Heart right ventricle (tissue), 16 donors: Measurements from ENCODE around the gene TBCE. TPM values are rescaled to one million over a fixed set of nuclear protein-coding genes. Genes with fewer than 3 reads are reported as not detected.
"Not testable (repeated sequence)": the region's sequence is repeated elsewhere in the genome, so short reads cannot be mapped to it uniquely, and the experiment has no call there.

Experiments used
- ATAC-seq, 8 donors: fragments of 200-7000 bp; cut with Tn5 transposase; one replicate each; pipeline ENCODE4 v1.9.1; 2020; ENCODE audit warnings: mild to moderate bottlenecking in 8 of 8, moderate library complexity in 8 of 8, moderate number of reproducible peaks in 1 of 8
- DNase-seq, 2 donors: peaks; one replicate each; pipeline ENCODE4 v3.0.0-alpha.2; 2020
- H3K27ac ChIP-seq, 10 donors: fragments of 200-600 bp; sonication (generic) in 2 of 10; one replicate each; pipeline versions ENCODE4 v1.5.0 to v1.8.0; 2020 to 2022; ENCODE audit warnings: mild to moderate bottlenecking in 3 of 10
- H3K27me3 ChIP-seq, 7 donors: fragments of 200-600 bp; one replicate each; pipeline ENCODE4 v1.8.0; 2021 to 2022; ENCODE audit warnings: mild to moderate bottlenecking in 2 of 7
- H3K36me3 ChIP-seq, 9 donors: fragments of 200-600 bp; sonication (generic) in 1 of 9; one replicate each; pipeline versions ENCODE4 v1.5.0 to v1.8.0; 2020 to 2022; ENCODE audit warnings: mild to moderate bottlenecking in 2 of 9
- H3K4me1 ChIP-seq, 9 donors: fragments of 200-600 bp; sonication (generic) in 1 of 9; one replicate each; pipeline versions ENCODE4 v1.5.0 to v1.8.0; 2020 to 2022; ENCODE audit warnings: mild to moderate bottlenecking in 4 of 9
- H3K4me3 ChIP-seq, 10 donors: fragments of 200-600 bp; sonication (generic) in 2 of 10; one replicate each; pipeline versions ENCODE4 v1.5.0 to v1.8.0; 2020 to 2022; ENCODE audit warnings: mild to moderate bottlenecking in 7 of 10, moderate library complexity in 2 of 10
- H3K9me3 ChIP-seq, 11 donors: fragments of 200-600 bp in 10 of 11; sonication (generic) in 2 of 11; one replicate each; pipeline versions ENCODE4 v1.5.0 to v1.8.0; 2013 to 2022; ENCODE audit warnings: mild to moderate bottlenecking in 2 of 11, control low read depth in 1 of 11, moderate library complexity in 1 of 11
- CTCF ChIP-seq, 9 donors: fragments of 200-600 bp; sonication (generic) in 2 of 9; IDR thresholded peaks; one replicate each; pipeline versions ENCODE4 v1.5.0 to v1.8.0; 2021 to 2022; ENCODE audit warnings: antibody characterized with exemption in 9 of 9, mild to moderate bottlenecking in 5 of 9, moderate library complexity in 1 of 9
- WGBS, 2 donors: extraction: QIAGEN DNeasy Blood & Tissue Kit; methylation state at CpG; one replicate each; pipeline ENCODE4 v1.1.7; 2013; ENCODE audit warnings: inconsistent platforms in 1 of 2; 5-methylcytosine and 5-hydroxymethylcytosine counted together
- intact Hi-C, 10 donors: fragments of 100-400 bp; cut with DNase I; formaldehyde crosslinking; loops; one replicate each; pipeline versions ENCODE4 v1.11.1 to v1.14.2; 2022
- polyA plus RNA-seq, 2 donors: library from polyadenylated mRNA; stranded (reverse); fragments of 200-250 nt; gene quantifications; one replicate each; pipeline ENCODE4 v1.2.3, GENCODE V29; 2013
- total RNA-seq, 10 donors: library from RNA; stranded (reverse); fragmentation: NEBNext Ultra II Directional in 3 of 10; extraction: Animal tissue kit (Norgen Biotek cat#: 25700) in 3 of 10; gene quantifications; one replicate each; pipeline versions ENCODE4 v1.2.1 to v1.2.4, GENCODE V29; 2021 to 2023
- donor health status: Arrhythmogenic right ventricular cardiomyopathy.
- donor health status: ischemic (EF 13 %, LVEDD 7.1; RV severe dilation, severe dysfunction).
- donor health status: healthy with polysubstance abuse.
- donor health status: DM: no; HTN: yes; CAD: no.
- donor health status: DM: no; HTN: no; CAD: no.
- donor health status: ischemic (EF 25% LVEDD 6.9; RV normal size, moderate dysfunction).
- donor health status: ischemic (EF 25% LVEDD 5.7; RV mildly dilated, moderate dysfunction).
- donor health status: healthy.
- donor health status: DM: yes; HTN: yes; CAD: no.
- donor health status: Ischemic cardiomyopathy.
- donor health status: ischemic (EF 35%, LVEDD 5.7; RV mildly dilated, moderate dysfunction).
- donor health status: nonischemic (EF 11% LVEDD 7.7; RV severe dilation, severe dysfunction).
- donor health status: DM: yes; HTN: yes; CAD: no.
- donor health status: PGD.
- donor health status: ischemic (EF 29% LVEDD 5.4; RV normal size, mild dysfunction).
- donor health status: nonischemic (EF 23%, LVEDD 6.1; RV moderate dilation, normal function).

TBCE gene
- total and polyA plus RNA-seq, 12 donors, result 9.0 to 42.9 (median 20.0) TPM

DNA sequence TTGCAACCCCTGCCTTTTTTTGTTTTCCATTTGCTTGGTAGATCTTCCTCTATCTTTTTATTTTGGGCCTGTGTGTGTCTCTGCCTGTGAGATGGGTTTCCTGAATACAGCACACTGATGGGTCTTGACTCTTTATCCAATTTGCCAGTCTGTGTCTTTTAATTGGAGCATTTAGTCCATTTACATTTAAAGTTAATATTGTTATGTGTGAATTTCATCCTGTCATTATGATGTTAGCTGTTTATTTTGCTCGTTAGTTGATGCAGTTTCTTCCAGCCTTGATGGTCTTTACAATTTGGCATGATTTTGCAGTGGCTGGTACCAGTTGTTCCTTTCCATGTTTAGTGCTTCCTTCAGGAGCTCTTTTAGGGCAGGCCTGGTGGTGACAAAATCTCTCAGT, 18.4 kb downstream of the TBCE start:
- H3K27ac ChIP-seq, H3K27me3 ChIP-seq, DNase-seq, H3K4me3 ChIP-seq, H3K4me1 ChIP-seq, intact Hi-C loops, ATAC-seq: not testable (repeated sequence)
- peaks cover 0 to 12% (median 0%) of the 10 kb centered on the region in 9 donors for H3K36me3 ChIP-seq
- WGBS, 2 donors, result 94 to 98% methylated on average over 1 of the region's 1 CpG
- peaks cover 0 to 24% (median 4%) of the 10 kb centered on the region in 11 donors for H3K9me3 ChIP-seq

GRCh38 chr1:235391874-235392273, 24.6 kb downstream of the TBCE start:
- no peak for TF ChIP-seq CTCF (IDR thresholded peaks at IDR 0.05)
- H3K4me1 ChIP-seq, result no peaks in the 10 kb centered on the region
- ATAC-seq, result no peak
- 97% methylated on average over 4 of the region's 4 CpGs for WGBS, 2 donors
- peaks cover 0 to 12% (median 4%) of the 10 kb centered on the region in 11 donors for H3K9me3 ChIP-seq
- intact Hi-C loops, result no loop called here
- H3K36me3 ChIP-seq, result peaks cover 0 to 4% (median 0%) of the 10 kb centered on the region in 9 donors
- H3K4me3 ChIP-seq, result no peak overlapping the region
- H3K27me3 ChIP-seq, result no peaks in the 10 kb centered on the region
- no peak for DNase-seq
- no peak overlapping the region for H3K27ac ChIP-seq

- Histone ChIP-seq H3K4me1 (peaks cover 0 to 6% (median 0%) of the 10 kb centered on the region in 9 donors), H3K36me3 (peaks cover 0 to 13% (median 0%) of the 10 kb centered on the region in 9 donors), H3K9me3 (no peaks in the 10 kb centered on the region), H3K4me3 (no peak overlapping the region), H3K27ac (no peak overlapping the region), H3K27me3 (no peaks in the 10 kb centered on the region)
- no peak for TF ChIP-seq CTCF (IDR thresholded peaks at IDR 0.05)
- ATAC-seq, result no peak
- WGBS, 2 donors, result 86 to 89% methylated on average over 2 of the region's 2 CpGs
- no peak for DNase-seq
- intact Hi-C loops, result no loop called here
Observed at GRCh38 chr1:235397733-235398132, 30.5 kb downstream of the TBCE start.

GRCh38 chr1:235399661-235400060, 32.4 kb downstream of the TBCE start:
- WGBS, 2 donors, result 68 to 70% methylated on average over 6 of the region's 6 CpGs
- DNase-seq, result no peak
- intact Hi-C loops, result loop anchor here in 2 of 10 donors (10.0 kb wide), 1 partner anchor 55 kb away; no protein-coding TSS in a partner anchor

More at GRCh38 chr1:235399661-235400060, 32.4 kb downstream of the TBCE start:
- Histone ChIP-seq H3K27ac (no peak overlapping the region), H3K27me3 (no peaks in the 10 kb centered on the region), H3K9me3 (no peaks in the 10 kb centered on the region), H3K36me3 (peaks cover 0 to 24% (median 0%) of the 10 kb centered on the region in 9 donors), H3K4me3 (no peak overlapping the region), H3K4me1 (peaks cover 0 to 6% (median 0%) of the 10 kb centered on the region in 9 donors)
- no peak for ATAC-seq
- TF ChIP-seq CTCF (IDR thresholded peaks at IDR 0.05), result no peak
